ENCODE data around the gene ATP5F1D. TPM values are rescaled to one million over a fixed set of nuclear protein-coding genes. Genes with fewer than 3 reads are reported as not detected.

The ATP5F1D gene
- total and polyA plus RNA-seq, 2 of the 13 experiments (the other 11 are each of a cell fraction or from before 2014, with no cell fraction given), result 39.4 to 78.7 TPM

- 0 out of 2 replicates have a peak, but pooled peaks have one; percentile 25 for TF ChIP-seq POGK (CRISPR knock-in tag; conservative IDR thresholded peaks at IDR 0.05)
- TF ChIP-seq SKI (IDR thresholded peaks at IDR 0.05; ENCODE audit: partially characterized antibody), result no peak
- no peak for TF ChIP-seq ONECUT2 (CRISPR knock-in tag; IDR thresholded peaks at IDR 0.05)
- peak; percentile 86 for TF ChIP-seq PATZ1 (CRISPR knock-in tag; IDR thresholded peaks at IDR 0.05)
- no peak for TF ChIP-seq CENPX (CRISPR knock-in tag; IDR thresholded peaks at IDR 0.05)
- no peak for TF ChIP-seq RXRA (CRISPR knock-in tag; IDR thresholded peaks at IDR 0.05)
- 0 out of 2 replicates have a peak, but pooled peaks have one; percentile 27 for TF ChIP-seq ZNF746 (CRISPR knock-in tag; IDR thresholded peaks at IDR 0.05)
- no peak for TF ChIP-seq ZNF260 (CRISPR knock-in tag; IDR thresholded peaks at IDR 0.05; ENCODE audit: borderline replicate concordance, low read depth)
- no peak for TF ChIP-seq CCDC6 (CRISPR knock-in tag; IDR thresholded peaks at IDR 0.05)
- TF ChIP-seq ZNF772 (CRISPR knock-in tag; IDR thresholded peaks at IDR 0.05), result peak; percentile 67; the same call in 1 of the 2 replicates
- no peak for TF ChIP-seq KIAA2018 (CRISPR knock-in tag; IDR thresholded peaks at IDR 0.05; ENCODE audit: borderline replicate concordance)
- TF ChIP-seq KDM6A (CRISPR knock-in tag; IDR thresholded peaks at IDR 0.05; ENCODE audit: low read depth), result no peak
- no peak for TF ChIP-seq KAT2B (IDR thresholded peaks at IDR 0.05; ENCODE audit: borderline replicate concordance, low read depth, low read length)
- TF ChIP-seq ZNF562 (CRISPR knock-in tag; IDR thresholded peaks at IDR 0.05; ENCODE audit: borderline replicate concordance), result no peak
- no peak; the same call in 1 of the 2 replicates for TF ChIP-seq ZMAT3 (CRISPR knock-in tag; conservative IDR thresholded peaks at IDR 0.05)
- TF ChIP-seq SALL2 (CRISPR knock-in tag; IDR thresholded peaks at IDR 0.05), result peak; percentile 53; the same call in 1 of the 2 replicates
- no peak; the same call in 1 of the 2 replicates for TF ChIP-seq MEF2D (CRISPR knock-in tag; IDR thresholded peaks at IDR 0.05)
Measured at GRCh38 chr19:1260749-1261537, 19.4 kb downstream of the ATP5F1D start (continued).

Measured in HepG2 (cell line).